CD4-positive, alpha-beta T cell treated with Interleukin-21 for 1 hour (primary cell): ENCODE data around the gene PRELID3B.
A peak's percentile ranks its signal among the peaks of the same experiment; 100 is the strongest.

Source experiments
- DNase-seq: peaks from one replicate; pipeline ENCODE4 v3.0.0-alpha.2; 2020

Gene PRELID3B

DNA sequence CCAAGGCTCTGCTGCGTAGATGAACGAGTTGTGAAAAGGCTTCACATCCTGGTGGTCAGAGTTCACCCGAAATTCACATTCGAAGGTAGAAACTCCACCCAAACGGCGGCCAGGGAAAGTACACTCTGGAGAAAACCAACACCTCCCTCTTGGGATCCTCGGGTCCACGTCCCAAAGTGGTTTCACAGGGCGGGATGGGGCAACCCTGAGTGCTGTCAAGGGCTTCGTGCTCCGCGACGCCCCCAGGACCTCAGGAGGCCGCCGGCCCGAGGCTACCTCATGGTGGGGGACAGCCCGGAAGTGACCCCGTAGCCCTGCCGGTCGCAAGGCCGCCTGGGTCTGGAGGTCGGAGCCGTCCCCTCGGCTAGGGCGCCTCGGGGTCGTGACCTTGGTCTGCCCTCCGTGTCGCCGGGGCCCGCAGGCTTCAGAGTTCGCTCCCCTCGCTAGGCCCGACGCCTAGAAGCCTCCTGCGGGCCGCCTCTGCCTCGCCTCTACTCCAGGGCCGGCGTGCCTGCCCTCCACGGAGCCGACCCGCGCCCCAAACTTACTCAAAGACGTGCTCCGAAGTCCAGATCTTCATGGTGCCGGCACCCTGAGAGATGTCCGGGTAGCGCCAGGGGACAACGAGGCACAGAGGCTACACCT is at the start of gene PRELID3B:
Gene PRELID3B, minus strand, starts transcription at position 636 of the 645 bp plus-strand sequence. Its CDS starts 56 bp downstream, at position 580.
- peak; percentile 47 for DNase-seq

DNA sequence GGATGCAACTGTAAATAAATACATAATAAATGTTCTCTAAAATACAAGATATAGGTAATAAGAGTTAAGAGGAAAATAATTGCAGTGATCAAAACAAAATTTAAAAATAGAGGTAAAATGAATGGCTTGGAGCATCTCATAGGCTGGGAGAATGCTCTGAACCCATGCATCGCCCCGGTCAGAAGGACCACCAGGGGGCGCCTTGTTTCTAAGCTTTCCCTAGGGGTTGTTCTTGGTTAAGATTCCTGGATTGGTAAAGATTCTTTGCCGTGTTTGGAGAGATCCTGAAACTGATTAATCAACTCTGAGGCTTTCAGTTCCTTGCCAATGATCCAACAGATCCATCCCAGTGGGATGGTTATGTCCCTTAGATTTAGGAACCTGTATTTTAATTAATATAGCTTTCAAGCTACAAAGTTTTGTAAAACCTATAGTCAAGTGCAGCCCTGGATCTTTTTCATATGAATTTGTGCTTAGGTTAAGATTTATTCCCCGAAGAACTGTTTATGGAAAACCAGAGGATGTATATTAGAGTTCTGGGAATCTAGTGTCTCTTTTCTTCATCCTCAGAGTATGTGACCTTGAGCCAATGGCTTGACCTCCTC is 45.3 kb upstream of the PRELID3B start:
- DNase-seq = peak; percentile 82

DNA sequence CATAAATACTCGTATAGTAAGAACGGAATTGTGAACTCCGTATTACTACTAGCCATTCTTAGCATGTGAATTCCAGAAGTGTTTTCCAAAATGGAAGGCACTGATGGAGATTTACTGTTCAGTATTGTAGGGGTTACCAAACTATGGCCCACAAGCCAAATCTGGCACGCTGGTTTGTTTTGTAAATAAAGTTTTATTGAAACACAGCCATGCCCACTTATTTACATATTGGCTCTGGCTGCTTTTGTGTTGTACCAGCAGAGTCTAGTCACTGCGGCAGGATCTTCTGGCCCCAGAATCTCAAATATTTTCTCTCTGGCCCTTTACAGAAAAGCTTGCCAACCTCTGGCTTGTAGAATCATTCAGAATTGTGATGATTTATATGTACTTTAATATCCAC is 44.3 kb upstream of the PRELID3B start:
- no peak for DNase-seq

- no peak for DNase-seq
Measured at GRCh38 chr20:59084041-59084850, 41.7 kb upstream of the PRELID3B start.

DNA sequence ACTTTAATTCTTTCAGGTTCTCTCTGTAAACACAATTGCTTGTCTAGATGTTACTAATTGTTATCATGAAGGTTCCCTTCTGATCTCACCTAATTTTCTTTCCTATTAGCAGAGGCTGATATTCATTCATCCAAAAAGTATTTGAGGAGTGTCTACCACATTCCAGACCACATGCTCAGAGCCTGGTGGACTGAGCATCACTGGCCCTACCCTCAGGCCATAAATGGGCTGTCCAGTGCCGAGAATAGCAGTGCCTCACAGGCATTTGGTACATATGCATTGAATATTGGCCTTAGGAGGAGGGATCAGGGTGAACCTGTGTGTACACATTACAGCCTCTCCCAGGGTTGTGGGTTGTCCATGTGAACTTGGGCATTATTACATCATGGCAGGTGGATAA is 40.4 kb upstream of the PRELID3B start:
- DNase-seq = no peak

- peak; percentile 17 for DNase-seq
Measured at GRCh38 chr20:59082077-59082740, 39.6 kb upstream of the PRELID3B start.

- DNase-seq = no peak
Measured at GRCh38 chr20:59081036-59081435, 38.5 kb upstream of the PRELID3B start.

DNA sequence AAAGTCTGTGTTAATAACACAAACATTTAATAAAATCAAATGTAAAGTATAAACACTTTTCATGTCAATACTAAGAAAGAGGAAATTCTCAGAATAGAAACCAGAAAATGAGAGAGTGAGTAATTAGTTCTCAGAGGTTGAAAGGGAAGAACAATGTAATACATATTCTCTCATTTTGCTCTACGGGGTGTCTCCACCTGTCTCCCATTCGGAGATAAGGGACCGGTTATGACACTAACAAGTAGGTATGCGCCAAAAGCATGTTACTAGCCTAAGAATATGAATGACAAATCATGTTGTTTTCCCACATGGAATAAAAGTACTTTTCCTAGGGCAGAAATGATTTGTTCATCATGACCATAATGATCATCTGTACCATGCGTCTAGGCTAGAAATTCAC is 35.6 kb upstream of the PRELID3B start:
- DNase-seq = no peak

DNA sequence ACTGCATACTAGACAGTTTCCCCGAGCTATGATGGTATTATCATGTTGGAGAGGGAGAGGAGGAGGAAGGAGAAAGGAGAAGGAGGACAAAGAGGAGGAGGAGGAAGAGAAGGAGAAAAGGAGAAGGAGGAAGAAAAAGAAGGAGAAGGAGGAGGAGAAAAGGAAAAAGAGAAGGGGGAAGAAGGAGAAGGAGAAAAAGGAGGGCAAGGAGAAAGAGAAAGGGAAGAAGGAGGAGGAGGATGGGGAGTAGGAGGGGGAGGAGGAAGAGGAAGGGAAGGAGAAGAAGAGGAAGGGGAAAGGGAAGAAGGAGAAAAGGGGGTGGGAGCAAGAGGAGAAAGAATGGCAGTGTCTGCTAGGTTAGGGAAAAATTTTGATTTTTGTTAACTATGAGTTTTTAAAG is 35.1 kb upstream of the PRELID3B start:
- DNase-seq = no peak

GRCh38 chr20:59075934-59076508 is 33.4 kb upstream of the PRELID3B start:
- DNase-seq = no peak

DNA sequence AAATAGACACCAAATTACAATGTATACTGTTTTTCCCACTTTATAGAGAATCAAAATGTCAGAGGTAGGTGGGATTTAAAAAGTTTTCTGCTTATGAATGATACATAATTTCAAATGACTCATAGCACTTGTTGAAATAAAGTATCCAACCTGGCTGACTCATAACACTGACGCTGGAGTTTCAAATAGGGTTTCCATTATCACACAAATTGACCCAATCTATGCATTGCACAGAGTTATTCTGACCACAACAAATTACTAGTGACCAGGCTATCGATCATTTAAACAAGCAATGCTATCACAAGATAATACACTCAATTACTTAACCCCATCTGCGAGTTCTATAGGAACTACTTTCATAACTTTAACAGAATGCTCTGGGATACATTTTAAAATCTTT is 31.9 kb upstream of the PRELID3B start:
- DNase-seq = no peak

GRCh38 chr20:59073582-59073981 is 31.0 kb upstream of the PRELID3B start:
- DNase-seq = no peak

GRCh38 chr20:59071216-59071615 is 28.6 kb upstream of the PRELID3B start:
- DNase-seq = no peak

GRCh38 chr20:59069026-59069425 is 26.4 kb upstream of the PRELID3B start:
- DNase-seq = no peak

DNA sequence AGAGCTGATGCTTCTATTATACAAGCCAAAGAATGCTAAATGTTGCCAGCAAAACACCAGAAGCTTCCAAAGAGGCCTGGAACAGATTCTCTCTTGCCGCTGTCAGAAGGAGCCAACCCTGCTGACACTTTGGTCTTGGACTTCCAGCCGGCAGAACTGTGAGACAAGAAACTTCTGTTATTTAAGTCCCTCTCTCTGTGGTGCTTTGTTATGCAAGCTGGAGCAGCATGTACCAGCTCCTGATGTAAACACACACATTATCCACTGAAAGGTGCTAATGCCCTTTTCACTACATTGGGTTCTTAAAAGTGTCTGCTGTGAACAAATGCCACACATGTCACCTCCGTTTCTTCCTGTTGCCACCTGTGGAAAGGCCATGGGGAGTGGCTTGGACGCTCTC is 25.9 kb upstream of the PRELID3B start:
- DNase-seq = no peak

DNA sequence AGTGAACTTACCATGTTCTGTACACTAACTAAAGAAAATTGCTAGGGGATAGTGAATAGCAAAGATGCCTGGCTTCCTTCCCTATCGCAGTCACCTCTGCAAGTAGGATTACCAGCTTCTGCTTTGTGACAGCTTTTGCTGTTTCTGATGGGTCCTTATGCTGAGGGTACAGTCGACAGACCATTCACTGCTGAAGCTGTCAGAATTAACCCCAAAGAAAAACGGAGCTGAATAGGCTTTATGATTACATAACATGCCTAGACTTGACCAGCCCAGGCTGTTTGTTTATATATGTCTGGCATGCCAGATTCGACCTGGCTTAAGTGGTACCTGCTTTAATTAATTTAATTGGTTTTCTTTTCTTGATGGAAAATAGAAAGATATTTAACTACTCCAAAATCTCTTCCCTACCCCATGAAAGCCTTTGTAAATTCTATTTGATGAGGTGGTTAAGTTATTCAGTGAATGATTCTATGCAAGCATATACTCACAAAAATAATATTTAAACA is 21.7 kb upstream of the PRELID3B start:
- DNase-seq = no peak

DNA sequence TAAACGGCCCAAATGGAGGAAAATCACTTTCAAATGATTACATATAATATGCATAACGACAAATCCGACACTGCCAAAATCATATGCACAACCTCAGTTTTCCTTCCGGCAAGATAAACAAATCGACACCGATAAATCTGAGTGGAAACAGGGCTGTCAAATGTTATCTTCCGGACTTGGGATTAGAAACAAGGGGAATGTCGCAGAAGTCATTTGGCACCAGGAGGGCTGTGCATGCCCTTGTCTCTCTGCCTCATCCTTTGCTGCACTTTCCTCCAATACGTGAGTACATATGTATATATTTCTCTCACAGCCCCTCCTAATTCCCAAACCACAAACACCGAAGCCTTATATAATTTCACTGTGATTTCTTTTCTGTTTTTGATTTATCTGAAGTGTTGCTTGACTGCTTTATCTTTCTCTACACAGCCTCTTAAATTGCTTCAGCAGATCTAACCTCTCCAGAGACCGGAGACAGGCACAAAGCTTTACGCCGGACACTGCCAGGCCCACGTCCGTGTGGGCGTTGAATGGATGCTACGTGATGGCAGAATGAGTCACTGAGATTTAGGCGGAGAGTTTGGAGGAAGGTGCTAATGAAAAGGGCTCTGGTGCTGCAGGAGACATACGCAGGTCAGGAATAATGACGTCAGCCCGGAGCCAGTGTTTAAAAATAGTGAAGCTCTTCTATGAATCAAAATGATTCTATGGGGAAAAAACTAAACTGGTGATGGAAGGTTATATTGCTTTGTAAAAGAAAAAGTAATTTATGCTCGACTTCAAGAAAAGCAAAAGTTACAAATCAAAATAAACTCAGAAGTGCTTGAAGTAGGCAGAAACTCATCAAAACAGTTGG is 21.0 kb upstream of the PRELID3B start:
- DNase-seq = no peak

- DNase-seq = no peak
Measured at GRCh38 chr20:59062081-59062480, 19.5 kb upstream of the PRELID3B start.

- peak; percentile 56 for DNase-seq
Measured at GRCh38 chr20:59055302-59055701, 12.7 kb upstream of the PRELID3B start.

- no peak for DNase-seq
Measured at GRCh38 chr20:59051666-59052185, 9.1 kb upstream of the PRELID3B start.

DNA sequence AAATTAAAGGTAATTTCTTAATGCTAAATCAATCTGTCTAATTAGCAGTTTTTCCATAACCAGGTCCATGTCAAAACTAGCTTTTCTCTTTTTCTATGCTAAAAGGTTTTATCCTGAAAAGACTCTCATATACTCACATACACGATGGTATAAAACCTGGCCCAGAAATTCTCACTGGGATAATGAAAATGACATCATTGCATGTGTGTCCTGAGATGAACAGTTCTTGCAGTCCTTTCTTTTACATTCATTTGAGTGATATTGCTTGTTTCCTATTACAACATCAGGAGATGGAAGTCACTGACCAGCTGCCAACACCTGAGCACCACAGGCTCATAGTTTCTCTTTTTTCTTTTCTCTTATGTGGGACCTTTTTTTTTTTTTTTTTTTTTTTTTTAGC is 7.9 kb upstream of the PRELID3B start:
- no peak for DNase-seq

GRCh38 chr20:59048681-59049030 is 6.1 kb upstream of the PRELID3B start:
- no peak for DNase-seq
